ENCODE data around the gene SPNS2. TPM values are rescaled to one million over a fixed set of nuclear protein-coding genes. Genes with fewer than 3 reads are reported as not detected.

SPNS2 gene
- total RNA-seq, 1 donor from 2014 or later: 12.2 TPM

GRCh38 chr17:4503283-4504025 is 4.8 kb downstream of the SPNS2 start:
- Mint-ChIP-seq H3K4me1 (peaks cover 33% of the 10 kb centered on the region), H3K36me3 (no peaks in the 10 kb centered on the region), H3K4me3 (no peak overlapping the region), H3K27ac (no peak overlapping the region), H3K27me3 (ENCODE audit: low read depth) (peaks cover 26% of the 10 kb centered on the region), H3K9me3 (no peaks in the 10 kb centered on the region)
- no peak for TF ChIP-seq CTCF (IDR thresholded peaks at IDR 0.05; ENCODE audit: unreplicated experiment)
- DNase-seq (ENCODE audit: low spot score in 2 of 2, unreplicated experiment in 2 of 2): no peak

- H3K4me3 Mint-ChIP-seq: no peak overlapping the region
- H3K27ac Mint-ChIP-seq: no peak overlapping the region
Measured at GRCh38 chr17:4504188-4504587, 5.5 kb downstream of the SPNS2 start.

GRCh38 chr17:4505187-4505586 is 6.5 kb downstream of the SPNS2 start:
- no peak overlapping the region for H3K27ac Mint-ChIP-seq
- no peaks in the 10 kb centered on the region for H3K9me3 Mint-ChIP-seq
- no peak for TF ChIP-seq CTCF (IDR thresholded peaks at IDR 0.05; ENCODE audit: unreplicated experiment)
- H3K4me1 Mint-ChIP-seq: peaks cover 25% of the 10 kb centered on the region
- no peaks in the 10 kb centered on the region for H3K36me3 Mint-ChIP-seq
- no peak for DNase-seq (ENCODE audit: low spot score in 2 of 2, unreplicated experiment in 2 of 2)
- peaks cover 18% of the 10 kb centered on the region for H3K27me3 Mint-ChIP-seq (ENCODE audit: low read depth)
- H3K4me3 Mint-ChIP-seq: no peak overlapping the region

More at GRCh38 chr17:4504188-4504587, 5.5 kb downstream of the SPNS2 start:
- no peaks in the 10 kb centered on the region for H3K9me3 Mint-ChIP-seq
- peaks cover 33% of the 10 kb centered on the region for H3K4me1 Mint-ChIP-seq
- H3K27me3 Mint-ChIP-seq (ENCODE audit: low read depth): peaks cover 26% of the 10 kb centered on the region
- no peak for DNase-seq (ENCODE audit: low spot score in 2 of 2, unreplicated experiment in 2 of 2)
- H3K36me3 Mint-ChIP-seq: no peaks in the 10 kb centered on the region
- TF ChIP-seq CTCF (IDR thresholded peaks at IDR 0.05; ENCODE audit: unreplicated experiment): no peak

GRCh38 chr17:4506175-4506813 is 7.6 kb downstream of the SPNS2 start:
- no peak for DNase-seq (ENCODE audit: low spot score in 2 of 2, unreplicated experiment in 2 of 2)
- peaks cover 20% of the 10 kb centered on the region for H3K4me1 Mint-ChIP-seq
- peaks cover 8% of the 10 kb centered on the region for H3K27me3 Mint-ChIP-seq (ENCODE audit: low read depth)
- TF ChIP-seq CTCF (IDR thresholded peaks at IDR 0.05; ENCODE audit: unreplicated experiment): no peak
- no peak overlapping the region for H3K27ac Mint-ChIP-seq
- H3K4me3 Mint-ChIP-seq: no peak overlapping the region
- no peaks in the 10 kb centered on the region for H3K9me3 Mint-ChIP-seq
- H3K36me3 Mint-ChIP-seq: no peaks in the 10 kb centered on the region

- peaks cover 15% of the 10 kb centered on the region for H3K4me1 Mint-ChIP-seq
- H3K4me3 Mint-ChIP-seq: no peak overlapping the region
- no peaks in the 10 kb centered on the region for H3K36me3 Mint-ChIP-seq
- TF ChIP-seq CTCF (IDR thresholded peaks at IDR 0.05; ENCODE audit: unreplicated experiment): no peak
- DNase-seq (ENCODE audit: low spot score in 2 of 2, unreplicated experiment in 2 of 2): no peak
- no peak overlapping the region for H3K27ac Mint-ChIP-seq
- H3K9me3 Mint-ChIP-seq: no peaks in the 10 kb centered on the region
- peaks cover 3% of the 10 kb centered on the region for H3K27me3 Mint-ChIP-seq (ENCODE audit: low read depth)
Measured at GRCh38 chr17:4506892-4507291, 8.2 kb downstream of the SPNS2 start.
